Ovary (tissue), 9 donors: ENCODE results near the gene GRM5. TPM values are rescaled to one million over a fixed set of nuclear protein-coding genes. Genes with fewer than 3 reads are reported as not detected.

Experiments
- DNase-seq, 5 donors: peaks; one replicate each; pipeline ENCODE4 v3.0.0-alpha.2; 2019 to 2020
- H3K27ac ChIP-seq, 2 donors: fragments of 200-600 bp; one replicate each; pipeline versions ENCODE4 v1.5.1 to v1.8.0; 2019 to 2022
- H3K27me3 ChIP-seq: fragments of 200-600 bp; one replicate; pipeline ENCODE4 v1.8.0; 2022
- H3K36me3 ChIP-seq: fragments of 200-600 bp; sonication (generic); one replicate; pipeline ENCODE4 v1.5.1; 2019
- H3K4me1 ChIP-seq: one replicate; pipeline ENCODE4 v1.8.1; 2013; ENCODE audit warnings: mild to moderate bottlenecking, moderate library complexity; ENCODE audit not compliant: insufficient read depth
- H3K4me3 ChIP-seq: fragments of 200-600 bp; sonication (generic); one replicate; pipeline ENCODE4 v1.5.1; 2017
- H3K9me3 ChIP-seq, 2 donors: fragments of 200-600 bp in 1 of 2; sonication (generic) in 1 of 2; one replicate each; pipeline versions ENCODE4 v1.5.1 to v1.8.1; 2013 to 2019; ENCODE audit warnings: mild to moderate bottlenecking in 1 of 2, moderate library complexity in 1 of 2
- CTCF ChIP-seq, 3 donors: fragments of 450-650 bp in 2 of 3; fragments of 200-600 bp in 1 of 3; IDR thresholded peaks; one replicate each; pipeline versions ENCODE4 v1.5.1 to v1.8.0; 2016 to 2022; ENCODE audit warnings: antibody characterized with exemption in 3 of 3, mild to moderate bottlenecking in 1 of 3
- EP300 ChIP-seq: sonication (generic); formaldehyde crosslinking; IDR thresholded peaks from one replicate; pipeline ENCODE4 v1.6.1; 2017; ENCODE audit warnings: antibody characterized with exemption
- POLR2A ChIP-seq: fragments of 450-650 bp; IDR thresholded peaks from one replicate; pipeline ENCODE4 v1.6.1; 2017; ENCODE audit warnings: antibody characterized with exemption, mild to moderate bottlenecking, moderate library complexity
- WGBS, 3 donors: extraction: QIAGEN DNeasy Blood & Tissue Kit in 1 of 3; methylation state at CpG; one replicate each; pipeline versions ENCODE4 v1.1.5 to v1.1.7; 2013 to 2017; 5-methylcytosine and 5-hydroxymethylcytosine counted together
- intact Hi-C, 4 donors: fragments of 100-400 bp; cut with DNase I; formaldehyde crosslinking; loops; one replicate each; pipeline versions ENCODE4 v1.11.0 to v1.15.1; 2022 to 2023
- polyA plus RNA-seq, 2 donors: library from polyadenylated mRNA; stranded (reverse); fragments of 200-250 nt in 1 of 2; fragments of 350-450 nt in 1 of 2; fragmentation: Illumina TruSeq in 1 of 2; extraction: RNeasy Lipid Tissue Mini Kit (QIAGEN cat#74804) in 1 of 2; gene quantifications; one replicate each; pipeline ENCODE4 v1.2.3, GENCODE V29; 2013 to 2014
- total RNA-seq, 7 donors: library from RNA; depleted of rRNA in 2 of 7; stranded (reverse); fragments of >200 nt in 2 of 7; fragmentation: NEBNext Ultra II Directional in 3 of 7; extraction: Animal tissue kit (Norgen Biotek cat#: 25700) in 3 of 7; gene quantifications; one replicate each; pipeline versions ENCODE4 v1.1.0 to v1.2.4, GENCODE V29; 2016 to 2023
- donor health status: DM: no; HTN: no; CAD: no; lungs with moderate emphysema.
- donor health status: DM: no; HTN: no; CAD: no.
- donor health status: Bipolar disorder and iron deficiency.
- donor health status: DM: yes; HTN: yes; CAD: no.
- donor health status: DM: no; HTN: no; CAD: no.
- donor health status: DM: yes; HTN: yes; CAD: no.

Gene GRM5
- total and polyA plus RNA-seq, 9 donors, result under 0.01 to 0.03 TPM; not detected in 7

- TF ChIP-seq EP300 (no peak), POLR2A (no peak), CTCF (IDR thresholded peaks at IDR 0.05) (no peak)
- no peaks in the 10 kb centered on the region for H3K36me3 ChIP-seq
- no peaks in the 10 kb centered on the region for H3K27me3 ChIP-seq
- H3K27ac ChIP-seq, result no peak overlapping the region
- intact Hi-C loops, result no loop called here
- no peak overlapping the region for H3K4me3 ChIP-seq
- no peak for DNase-seq
- 85 to 88% (median 88%) methylated on average over 4 of the region's 4 CpGs for WGBS, 3 donors
- no peaks in the 10 kb centered on the region for H3K4me1 ChIP-seq
- no peaks in the 10 kb centered on the region for H3K9me3 ChIP-seq
These were observed 433.6 kb downstream of the GRM5 start for GRCh38 chr11:88632163-88632562.

- Histone ChIP-seq H3K27me3 (no peaks in the 10 kb centered on the region), H3K27ac (no peak overlapping the region), H3K4me3 (no peak overlapping the region), H3K4me1 (no peaks in the 10 kb centered on the region), H3K36me3 (no peaks in the 10 kb centered on the region), H3K9me3 (no peaks in the 10 kb centered on the region)
- no peak for DNase-seq
- intact Hi-C loops, result no loop called here
- TF ChIP-seq POLR2A (no peak), EP300 (no peak), CTCF (IDR thresholded peaks at IDR 0.05) (no peak)
- 32 to 64% (median 38%) methylated on average over 1 of the region's 1 CpG for WGBS, 3 donors
These were observed 434.3 kb downstream of the GRM5 start for GRCh38 chr11:88631497-88631896.

GRCh38 chr11:88629496-88629895 lies 436.3 kb downstream of the GRM5 start:
- Histone ChIP-seq H3K4me3 (no peak overlapping the region), H3K36me3 (no peaks in the 10 kb centered on the region), H3K4me1 (no peaks in the 10 kb centered on the region), H3K9me3 (no peaks in the 10 kb centered on the region), H3K27ac (no peak overlapping the region), H3K27me3 (no peaks in the 10 kb centered on the region)
- DNase-seq, result no peak
- intact Hi-C loops, result no loop called here
- TF ChIP-seq CTCF (IDR thresholded peaks at IDR 0.05) (no peak), EP300 (no peak), POLR2A (no peak)
- WGBS, 3 donors, result 96 to 97% (median 97%) methylated on average over 2 of the region's 2 CpGs

- Histone ChIP-seq H3K27me3 (no peaks in the 10 kb centered on the region), H3K27ac (no peak overlapping the region), H3K9me3 (no peaks in the 10 kb centered on the region), H3K4me1 (no peaks in the 10 kb centered on the region), H3K36me3 (no peaks in the 10 kb centered on the region), H3K4me3 (no peak overlapping the region)
- no peak for TF ChIP-seq EP300
- no peak for DNase-seq
- 4 to 13% (median 4%) methylated on average over 4 of the region's 4 CpGs for WGBS, 3 donors
- intact Hi-C loops, result no loop called here
These were observed 439.6 kb downstream of the GRM5 start for GRCh38 chr11:88626216-88626615.

GRCh38 chr11:88623531-88623930 lies 442.3 kb downstream of the GRM5 start:
- TF ChIP-seq POLR2A, result no peak
- no peak for TF ChIP-seq CTCF (IDR thresholded peaks at IDR 0.05)
- TF ChIP-seq EP300, result no peak
- H3K9me3 ChIP-seq, result no peaks in the 10 kb centered on the region
- intact Hi-C loops, result no loop called here
- no peak for DNase-seq
- WGBS, 3 donors, result 0 to 12% (median 0%) methylated on average over 1 of the region's 1 CpG
- H3K4me1 ChIP-seq, result no peaks in the 10 kb centered on the region
- no peaks in the 10 kb centered on the region for H3K36me3 ChIP-seq
- no peak overlapping the region for H3K4me3 ChIP-seq
- no peaks in the 10 kb centered on the region for H3K27me3 ChIP-seq
- no peak overlapping the region for H3K27ac ChIP-seq
